ENCODE data around the gene ADIPOR2.

ADIPOR2 gene

DNA sequence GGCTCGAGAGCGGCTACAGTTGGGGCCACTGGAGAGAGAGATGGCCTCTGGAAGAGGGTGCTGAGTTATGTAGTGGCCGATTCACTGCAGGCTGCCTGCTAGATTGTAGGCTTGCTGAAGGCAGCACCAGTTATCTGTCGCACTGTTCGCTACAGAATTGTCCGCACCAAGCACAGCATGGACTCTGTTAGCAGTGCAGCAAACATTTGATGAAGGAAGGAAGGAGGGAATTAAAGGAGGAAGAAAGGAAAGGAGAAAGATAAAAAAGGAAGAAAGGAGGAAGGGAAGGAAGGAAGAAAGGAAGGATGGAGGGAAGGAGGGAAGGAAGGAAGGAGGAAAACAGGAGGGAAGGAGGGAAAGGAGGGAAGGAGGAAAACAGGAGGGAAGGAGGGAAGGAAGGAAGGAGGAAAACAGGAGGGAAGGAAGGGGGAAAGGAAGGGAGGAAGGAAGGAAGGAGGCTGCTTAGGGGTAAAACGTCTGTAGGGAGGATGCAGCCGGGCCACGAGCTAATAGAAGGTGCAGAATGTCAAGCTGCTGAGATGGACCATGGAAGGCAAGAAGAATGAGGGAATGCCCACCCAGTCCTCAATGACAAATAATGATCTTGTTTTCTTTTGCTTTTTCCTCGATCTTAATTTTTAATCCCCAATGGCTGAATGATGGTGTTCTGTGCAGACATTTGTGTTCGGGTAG is 27.3 kb upstream of the ADIPOR2 start:
- Histone ChIP-seq H3K4me1 (ENCODE audit: insufficient read depth, poor library complexity, severe bottlenecking) (peaks cover 15% of the 10 kb centered on the region), H3K27ac (ENCODE audit: poor library complexity, severe bottlenecking) (no peak overlapping the region), H3K4me3 (ENCODE audit: severe bottlenecking) (no peak overlapping the region), H3K27me3 (ENCODE audit: insufficient read depth, poor library complexity, severe bottlenecking) (no peaks in the 10 kb centered on the region), H3K9me3 (ENCODE audit: severe bottlenecking) (no peaks in the 10 kb centered on the region), H3K36me3 (ENCODE audit: low read depth) (no peaks in the 10 kb centered on the region)
- ATAC-seq (ENCODE audit: low read depth) (no peak), DNase-seq (ENCODE audit: low spot score) (peak; percentile 9)
- TF ChIP-seq, protein P1, sequence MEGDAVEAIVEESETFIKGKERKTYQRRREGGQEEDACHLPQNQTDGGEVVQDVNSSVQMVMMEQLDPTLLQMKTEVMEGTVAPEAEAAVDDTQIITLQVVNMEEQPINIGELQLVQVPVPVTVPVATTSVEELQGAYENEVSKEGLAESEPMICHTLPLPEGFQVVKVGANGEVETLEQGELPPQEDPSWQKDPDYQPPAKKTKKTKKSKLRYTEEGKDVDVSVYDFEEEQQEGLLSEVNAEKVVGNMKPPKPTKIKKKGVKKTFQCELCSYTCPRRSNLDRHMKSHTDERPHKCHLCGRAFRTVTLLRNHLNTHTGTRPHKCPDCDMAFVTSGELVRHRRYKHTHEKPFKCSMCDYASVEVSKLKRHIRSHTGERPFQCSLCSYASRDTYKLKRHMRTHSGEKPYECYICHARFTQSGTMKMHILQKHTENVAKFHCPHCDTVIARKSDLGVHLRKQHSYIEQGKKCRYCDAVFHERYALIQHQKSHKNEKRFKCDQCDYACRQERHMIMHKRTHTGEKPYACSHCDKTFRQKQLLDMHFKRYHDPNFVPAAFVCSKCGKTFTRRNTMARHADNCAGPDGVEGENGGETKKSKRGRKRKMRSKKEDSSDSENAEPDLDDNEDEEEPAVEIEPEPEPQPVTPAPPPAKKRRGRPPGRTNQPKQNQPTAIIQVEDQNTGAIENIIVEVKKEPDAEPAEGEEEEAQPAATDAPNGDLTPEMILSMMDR (IDR thresholded peaks at IDR 0.05; ENCODE audit: poor library complexity, severe bottlenecking): no peak

DNA sequence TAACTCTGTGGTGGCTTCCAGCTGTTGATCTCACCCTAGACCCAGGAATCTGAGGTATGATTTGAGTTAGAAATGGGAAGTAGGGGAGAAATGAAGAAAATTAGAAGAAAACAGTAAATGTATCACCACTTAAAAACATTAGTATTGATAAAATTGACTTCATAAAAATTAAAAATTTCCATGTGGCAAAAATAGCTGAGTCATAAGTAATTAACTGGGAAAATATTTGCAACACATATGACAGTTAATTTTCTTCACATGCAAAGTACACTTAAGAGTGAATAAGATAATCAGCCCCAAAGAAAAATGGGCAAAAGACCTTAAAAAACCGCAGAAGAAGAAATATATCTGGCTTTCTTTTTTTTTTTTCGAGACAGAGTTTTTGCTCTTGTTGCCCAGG is 25.5 kb upstream of the ADIPOR2 start:
- Histone ChIP-seq H3K27me3 (ENCODE audit: insufficient read depth, poor library complexity, severe bottlenecking) (no peaks in the 10 kb centered on the region), H3K36me3 (ENCODE audit: low read depth) (no peaks in the 10 kb centered on the region), H3K27ac (ENCODE audit: poor library complexity, severe bottlenecking) (no peak overlapping the region), H3K4me1 (ENCODE audit: insufficient read depth, poor library complexity, severe bottlenecking) (peaks cover 9% of the 10 kb centered on the region), H3K4me3 (ENCODE audit: severe bottlenecking) (no peak overlapping the region), H3K9me3 (ENCODE audit: severe bottlenecking) (no peaks in the 10 kb centered on the region)
- ATAC-seq (ENCODE audit: low read depth) (no peak), DNase-seq (ENCODE audit: low spot score) (no peak)
- TF ChIP-seq, protein P1 (IDR thresholded peaks at IDR 0.05; ENCODE audit: poor library complexity, severe bottlenecking): no peak

DNA sequence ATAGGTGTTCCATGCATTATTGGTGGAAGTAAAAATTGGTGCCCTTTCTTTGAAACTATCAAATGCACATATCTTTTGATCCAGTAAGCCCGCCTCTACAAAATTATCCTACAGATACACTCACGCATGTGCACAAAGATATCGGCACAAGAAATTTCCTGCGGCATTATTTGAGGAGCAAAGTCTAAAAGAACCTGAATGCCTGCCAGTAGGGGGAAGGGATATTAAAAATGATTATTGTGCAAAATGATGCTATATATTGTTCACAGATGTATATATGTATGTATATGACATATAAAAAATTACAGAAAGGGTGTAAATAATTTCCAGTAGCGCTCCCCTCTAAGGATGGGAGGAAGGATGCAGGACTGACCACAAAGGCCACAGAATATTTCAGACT is 24.7 kb upstream of the ADIPOR2 start:
- Histone ChIP-seq H3K9me3 (ENCODE audit: severe bottlenecking) (no peaks in the 10 kb centered on the region), H3K4me1 (ENCODE audit: insufficient read depth, poor library complexity, severe bottlenecking) (peaks cover 9% of the 10 kb centered on the region), H3K4me3 (ENCODE audit: severe bottlenecking) (no peak overlapping the region), H3K27me3 (ENCODE audit: insufficient read depth, poor library complexity, severe bottlenecking) (no peaks in the 10 kb centered on the region), H3K27ac (ENCODE audit: poor library complexity, severe bottlenecking) (no peak overlapping the region), H3K36me3 (ENCODE audit: low read depth) (no peaks in the 10 kb centered on the region)
- DNase-seq (ENCODE audit: low spot score) (no peak), ATAC-seq (ENCODE audit: low read depth) (no peak)
- TF ChIP-seq, protein P1 (IDR thresholded peaks at IDR 0.05; ENCODE audit: poor library complexity, severe bottlenecking): no peak

DNA sequence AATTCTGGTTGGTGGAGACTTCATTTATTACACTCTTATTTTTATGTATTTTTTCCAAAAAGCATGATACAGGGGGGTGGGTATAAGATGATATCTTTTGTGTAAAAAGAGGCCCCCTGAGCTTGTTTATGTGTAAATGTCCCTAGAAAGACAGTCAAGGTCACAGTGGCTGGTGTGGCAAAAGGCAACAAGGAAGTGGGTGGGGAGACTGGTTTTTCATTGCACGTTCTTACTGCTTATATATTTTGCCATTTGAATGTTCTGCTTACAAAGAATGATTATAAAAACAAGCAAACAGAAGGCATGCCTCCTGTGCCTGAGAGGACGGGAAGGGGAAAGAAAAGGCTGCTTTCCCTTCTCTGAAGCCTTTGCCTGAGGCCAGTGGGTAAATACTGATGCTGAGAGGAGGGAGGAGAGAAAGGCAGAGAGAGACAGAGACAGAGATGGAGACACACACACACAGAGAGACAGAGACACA is 24.1 kb upstream of the ADIPOR2 start:
- ATAC-seq (ENCODE audit: low read depth): no peak
- no peak for DNase-seq (ENCODE audit: low spot score)
- Histone ChIP-seq H3K27me3 (ENCODE audit: insufficient read depth, poor library complexity, severe bottlenecking) (no peaks in the 10 kb centered on the region), H3K9me3 (ENCODE audit: severe bottlenecking) (no peaks in the 10 kb centered on the region), H3K27ac (ENCODE audit: poor library complexity, severe bottlenecking) (no peak overlapping the region), H3K4me3 (ENCODE audit: severe bottlenecking) (no peak overlapping the region), H3K36me3 (ENCODE audit: low read depth) (no peaks in the 10 kb centered on the region), H3K4me1 (ENCODE audit: insufficient read depth, poor library complexity, severe bottlenecking) (peaks cover 5% of the 10 kb centered on the region)
- TF ChIP-seq, protein P1 (IDR thresholded peaks at IDR 0.05; ENCODE audit: poor library complexity, severe bottlenecking): no peak

DNA sequence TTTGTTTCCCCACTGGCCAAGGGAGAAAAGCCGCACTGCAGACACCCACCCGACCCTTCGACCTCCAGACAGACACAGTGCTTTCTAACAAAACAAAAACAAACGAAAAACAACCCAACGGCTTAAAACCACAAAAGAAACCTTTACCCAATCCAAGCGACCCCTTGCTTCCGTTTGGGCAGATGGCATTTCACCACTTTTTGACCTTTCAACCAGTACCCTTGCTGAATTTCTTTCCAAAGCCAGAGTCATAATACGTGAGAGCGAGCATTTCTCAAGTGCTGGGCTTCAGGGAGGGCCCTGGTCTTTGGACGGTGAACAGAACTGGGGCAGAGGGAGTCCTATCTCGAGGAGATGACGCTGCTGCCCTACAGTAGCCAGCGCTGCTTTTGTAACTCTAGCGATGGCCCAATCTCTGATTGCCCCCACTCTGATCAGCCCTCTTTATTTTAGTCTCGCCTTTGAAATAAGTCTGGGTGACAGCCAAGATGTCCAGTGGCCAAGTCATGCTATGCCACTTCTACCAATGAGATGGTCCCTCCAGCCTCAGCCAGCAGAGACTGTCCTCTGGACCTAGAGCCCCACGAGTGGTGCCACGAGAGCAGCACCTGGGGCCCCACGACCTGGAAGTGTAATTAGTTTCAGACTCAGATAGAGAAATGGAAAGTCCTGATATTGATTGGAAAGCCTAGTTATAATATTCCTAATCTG is 21.9 kb upstream of the ADIPOR2 start:
- ATAC-seq (ENCODE audit: low read depth): no peak
- no peak overlapping the region for H3K4me3 ChIP-seq (ENCODE audit: severe bottlenecking)

More for the DNA sequence above, 21.9 kb upstream of the ADIPOR2 start:
- no peaks in the 10 kb centered on the region for H3K27me3 ChIP-seq (ENCODE audit: insufficient read depth, poor library complexity, severe bottlenecking)
- no peaks in the 10 kb centered on the region for H3K9me3 ChIP-seq (ENCODE audit: severe bottlenecking)
- H3K36me3 ChIP-seq (ENCODE audit: low read depth): no peaks in the 10 kb centered on the region
- H3K4me1 ChIP-seq (ENCODE audit: insufficient read depth, poor library complexity, severe bottlenecking): peaks cover 5% of the 10 kb centered on the region
- DNase-seq (ENCODE audit: low spot score): no peak
- TF ChIP-seq, protein P1 (IDR thresholded peaks at IDR 0.05; ENCODE audit: poor library complexity, severe bottlenecking): no peak
- H3K27ac ChIP-seq (ENCODE audit: poor library complexity, severe bottlenecking): no peak overlapping the region

Data from RWPE2 (cell line).